GM21717 (cell line): ENCODE measurements around the gene SCARF1.
A peak's percentile ranks its signal among the peaks of the same experiment; 100 is the strongest.
"Not testable (repeated sequence)": the region's sequence is repeated elsewhere in the genome, so short reads cannot be mapped to it uniquely, and the experiment has no call there.

Experiments
- ATAC-seq: cut with Tn5 transposase; IDR thresholded peaks from one replicate; pipeline ENCODE4 v1.9.1; 2021; ENCODE audit warnings: mild to moderate bottlenecking, moderate library complexity; ENCODE audit not compliant: unreplicated experiment

The SCARF1 gene, protein sequence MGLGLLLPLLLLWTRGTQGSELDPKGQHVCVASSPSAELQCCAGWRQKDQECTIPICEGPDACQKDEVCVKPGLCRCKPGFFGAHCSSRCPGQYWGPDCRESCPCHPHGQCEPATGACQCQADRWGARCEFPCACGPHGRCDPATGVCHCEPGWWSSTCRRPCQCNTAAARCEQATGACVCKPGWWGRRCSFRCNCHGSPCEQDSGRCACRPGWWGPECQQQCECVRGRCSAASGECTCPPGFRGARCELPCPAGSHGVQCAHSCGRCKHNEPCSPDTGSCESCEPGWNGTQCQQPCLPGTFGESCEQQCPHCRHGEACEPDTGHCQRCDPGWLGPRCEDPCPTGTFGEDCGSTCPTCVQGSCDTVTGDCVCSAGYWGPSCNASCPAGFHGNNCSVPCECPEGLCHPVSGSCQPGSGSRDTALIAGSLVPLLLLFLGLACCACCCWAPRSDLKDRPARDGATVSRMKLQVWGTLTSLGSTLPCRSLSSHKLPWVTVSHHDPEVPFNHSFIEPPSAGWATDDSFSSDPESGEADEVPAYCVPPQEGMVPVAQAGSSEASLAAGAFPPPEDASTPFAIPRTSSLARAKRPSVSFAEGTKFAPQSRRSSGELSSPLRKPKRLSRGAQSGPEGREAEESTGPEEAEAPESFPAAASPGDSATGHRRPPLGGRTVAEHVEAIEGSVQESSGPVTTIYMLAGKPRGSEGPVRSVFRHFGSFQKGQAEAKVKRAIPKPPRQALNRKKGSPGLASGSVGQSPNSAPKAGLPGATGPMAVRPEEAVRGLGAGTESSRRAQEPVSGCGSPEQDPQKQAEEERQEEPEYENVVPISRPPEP

DNA sequence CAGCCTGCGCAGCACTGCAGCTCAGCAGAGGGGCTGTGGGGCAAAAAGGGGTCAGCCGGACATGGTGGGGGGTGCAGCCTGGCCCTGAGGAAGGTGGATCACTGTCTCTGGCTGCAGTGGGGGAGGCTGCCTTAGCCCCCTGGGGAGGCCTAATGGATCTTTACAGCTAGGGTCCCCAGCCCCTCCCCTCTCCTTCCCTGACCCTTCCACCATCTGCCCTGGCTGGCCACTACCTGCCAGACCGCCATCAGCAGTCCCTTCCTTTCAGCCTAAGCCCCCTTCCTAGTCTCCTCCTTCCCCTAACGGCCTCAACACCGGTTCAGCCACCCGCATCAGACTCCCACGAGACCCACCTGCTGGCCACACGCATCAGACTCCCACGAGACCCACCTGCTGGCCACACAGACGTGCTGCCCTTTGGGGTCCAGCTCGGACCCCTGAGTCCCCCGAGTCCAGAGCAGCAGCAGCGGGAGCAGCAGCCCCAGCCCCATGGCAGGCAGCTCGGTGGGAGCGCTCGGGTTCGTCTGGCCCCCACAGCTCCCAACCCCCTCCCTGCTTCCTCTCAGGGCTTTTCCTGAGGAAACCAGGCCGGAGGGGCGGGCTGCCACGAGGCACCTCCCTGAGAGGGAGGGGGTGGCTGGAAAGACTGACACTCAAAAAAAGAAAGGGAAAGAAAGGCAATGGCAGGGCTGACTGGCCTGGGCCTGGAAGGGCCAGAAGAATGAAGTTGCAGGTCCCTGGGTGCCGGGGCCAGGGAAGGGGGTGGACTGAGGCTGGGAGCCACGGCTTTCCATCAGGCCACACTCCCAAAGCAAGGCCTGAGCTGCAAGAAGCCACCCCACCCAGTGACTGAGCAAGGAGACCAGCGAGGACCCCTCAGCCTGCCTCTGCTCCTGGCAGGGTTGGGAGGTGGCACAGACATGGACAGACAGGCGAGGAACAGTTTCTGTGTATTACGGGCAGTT lies at the start of gene SCARF1:
Gene SCARF1 (minus strand): TSS at position 526 of the 965 bp plus-strand sequence. CDS start 35 bp downstream, at position 491.
- ATAC-seq, result no peak

DNA sequence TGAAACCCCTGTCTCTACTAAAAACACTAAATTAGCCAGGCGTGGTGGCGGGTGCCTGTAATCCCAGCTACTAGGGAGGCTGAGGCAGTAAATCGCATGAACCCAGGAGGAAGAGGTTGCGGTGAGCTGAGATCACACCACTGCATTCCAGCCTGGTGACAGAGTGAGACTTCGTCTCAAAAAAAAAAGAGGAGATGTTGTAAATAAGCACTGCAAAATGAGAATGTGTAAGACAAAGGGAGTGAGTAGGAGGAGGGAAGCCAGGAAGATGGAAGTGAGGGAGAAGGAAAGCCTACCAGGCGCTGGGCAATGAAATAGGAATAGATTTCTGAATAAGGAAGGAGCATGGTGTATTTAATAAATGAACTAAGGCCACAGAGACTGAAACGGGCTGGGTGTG lies 47.8 kb upstream of the SCARF1 start:
- no peak for ATAC-seq

- ATAC-seq, result no peak
These were observed 45.2 kb upstream of the SCARF1 start for GRCh38 chr17:1690544-1691221.

- ATAC-seq, result not testable (repeated sequence)
These were observed 42.9 kb upstream of the SCARF1 start for GRCh38 chr17:1688405-1688804.

- no peak for ATAC-seq
These were observed 40.6 kb upstream of the SCARF1 start for GRCh38 chr17:1686086-1686485.

- peak; percentile 97 for ATAC-seq
These were observed 39.1 kb upstream of the SCARF1 start, which contains the start of gene PRPF8 for GRCh38 chr17:1684378-1685189. TSS of gene PRPF8 (minus strand) at chr17:1684867. CDS start at chr17:1684571, 296 bp downstream.

DNA sequence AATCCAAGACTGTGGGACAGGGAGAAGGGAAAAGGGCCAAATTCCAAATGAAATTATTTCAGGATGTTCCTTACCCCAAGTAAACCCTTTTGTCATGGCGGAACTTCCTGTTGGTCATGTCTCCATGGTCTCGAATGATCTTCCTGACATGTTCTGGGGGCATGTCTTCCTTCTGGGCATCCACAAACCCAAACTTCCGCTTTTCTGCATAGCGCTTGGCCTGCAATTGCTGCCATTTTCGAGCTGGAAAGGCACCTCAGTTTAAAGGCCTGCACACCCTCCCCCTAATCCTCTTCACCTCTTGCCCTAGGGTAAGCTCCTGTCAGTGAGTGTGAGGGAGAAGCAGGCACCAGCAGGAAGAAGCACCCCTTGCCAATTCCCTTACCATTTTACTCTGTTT lies 37.9 kb upstream of the SCARF1 start:
- no peak for ATAC-seq

GRCh38 chr17:1676401-1676800 lies 30.9 kb upstream of the SCARF1 start:
- no peak for ATAC-seq

DNA sequence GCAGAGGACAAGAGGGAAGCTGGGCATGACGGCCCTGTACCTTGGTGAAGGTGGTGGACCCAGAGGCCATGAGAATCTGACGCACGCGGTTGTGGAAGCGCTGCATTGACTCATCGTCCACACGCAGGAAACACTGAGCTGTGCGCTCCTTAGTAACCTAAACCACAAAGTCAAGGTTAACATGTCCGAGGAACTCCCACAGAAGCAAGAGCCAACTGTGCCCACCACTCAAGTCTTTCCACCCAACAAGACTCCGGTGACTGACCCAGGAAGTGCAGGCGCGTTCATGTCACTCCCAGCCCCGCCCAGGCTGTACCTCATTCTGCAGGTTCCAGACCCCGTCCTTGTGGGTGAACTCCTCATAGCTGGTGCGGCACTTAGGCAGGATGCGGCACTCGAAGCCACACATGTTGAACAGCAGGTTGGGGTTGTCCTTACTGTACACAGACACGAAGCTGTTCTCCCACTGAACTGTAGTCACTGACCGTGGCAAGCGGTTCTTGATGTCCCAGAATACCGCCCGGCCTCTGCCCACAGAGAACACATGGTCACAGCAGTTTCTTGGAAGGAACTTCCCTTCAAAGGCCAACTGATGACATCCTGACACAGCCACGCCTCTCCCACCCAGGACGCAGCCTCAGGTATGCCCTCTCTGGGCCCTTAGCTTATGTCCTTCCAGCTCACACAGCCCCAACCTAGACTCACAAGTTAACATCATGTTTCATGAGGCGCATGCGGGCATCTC lies 27.7 kb upstream of the SCARF1 start:
- no peak for ATAC-seq

- not testable (repeated sequence) for ATAC-seq
These were observed 18.4 kb upstream of the SCARF1 start for GRCh38 chr17:1663934-1664333.

GRCh38 chr17:1661045-1661444 lies 15.5 kb upstream of the SCARF1 start:
- no peak for ATAC-seq

- ATAC-seq, result no peak
These were observed 12.6 kb upstream of the SCARF1 start for GRCh38 chr17:1658100-1658499.

GRCh38 chr17:1653735-1654134 lies 8.2 kb upstream of the SCARF1 start:
- ATAC-seq, result no peak

DNA sequence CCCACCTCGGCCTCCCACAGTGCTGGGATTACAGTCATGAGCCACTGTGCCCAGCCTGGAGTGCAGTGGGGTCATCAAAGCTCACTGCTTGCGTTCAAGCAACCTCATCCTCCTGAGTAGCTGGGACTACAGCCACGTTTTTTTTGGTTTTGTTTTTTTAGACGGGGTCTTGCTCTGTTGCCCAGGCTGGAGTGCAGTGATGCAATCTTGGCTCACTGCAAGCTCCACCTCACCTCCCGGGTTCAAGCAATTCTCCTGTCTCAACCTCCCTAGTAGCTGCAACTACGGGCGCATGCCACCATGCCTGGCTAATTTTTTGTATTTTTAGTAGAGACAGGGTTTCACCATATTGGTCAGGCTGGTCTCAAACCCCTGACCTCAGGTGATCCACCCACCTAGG lies 7.3 kb upstream of the SCARF1 start:
- not testable (repeated sequence) for ATAC-seq

- no peak for ATAC-seq
These were observed 6.0 kb upstream of the SCARF1 start for GRCh38 chr17:1651559-1651844.

GRCh38 chr17:1650731-1651558 lies 5.4 kb upstream of the SCARF1 start:
- ATAC-seq, result no peak

GRCh38 chr17:1649844-1650501 lies 4.4 kb upstream of the SCARF1 start, which contains the start of gene RILP:
TSS of gene RILP (minus strand) at chr17:1649866. CDS start at chr17:1649804, 62 bp downstream.
- peak; percentile 3 for ATAC-seq
